ENCODE measurements around the gene GPC1.

Gene GPC1

DNA sequence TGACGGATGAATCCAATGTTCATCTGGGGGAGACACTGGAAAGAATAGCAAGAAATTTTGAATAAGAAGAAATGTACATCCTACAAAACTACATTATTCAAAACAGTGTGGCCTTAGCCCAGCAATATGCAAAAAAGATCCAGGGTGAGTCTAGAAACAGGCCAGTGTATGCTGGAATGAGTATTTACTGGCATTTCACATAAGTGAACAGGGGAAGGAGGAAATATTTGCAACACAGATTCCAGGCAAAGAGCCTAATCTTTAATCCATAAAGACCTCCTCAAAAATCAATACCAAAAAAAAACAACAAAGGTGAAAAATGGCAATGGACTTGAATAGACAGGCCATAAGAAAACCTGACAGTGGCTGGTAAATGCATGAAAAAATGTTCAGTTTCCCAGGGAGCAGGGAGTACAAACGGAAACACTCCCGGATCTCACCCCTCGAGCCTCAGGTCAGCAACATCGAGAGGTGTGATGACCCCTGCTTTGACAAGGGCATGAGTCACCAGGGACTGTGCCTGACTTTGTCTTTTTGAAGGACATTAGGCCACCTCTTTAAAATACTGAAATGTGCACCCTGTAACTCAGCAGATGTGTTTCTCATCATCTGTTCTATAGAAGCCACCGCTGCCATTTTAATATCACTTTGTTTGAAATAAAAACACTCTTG is 12.7 kb upstream of the GPC1 start:
- TF ChIP-seq, protein P1, sequence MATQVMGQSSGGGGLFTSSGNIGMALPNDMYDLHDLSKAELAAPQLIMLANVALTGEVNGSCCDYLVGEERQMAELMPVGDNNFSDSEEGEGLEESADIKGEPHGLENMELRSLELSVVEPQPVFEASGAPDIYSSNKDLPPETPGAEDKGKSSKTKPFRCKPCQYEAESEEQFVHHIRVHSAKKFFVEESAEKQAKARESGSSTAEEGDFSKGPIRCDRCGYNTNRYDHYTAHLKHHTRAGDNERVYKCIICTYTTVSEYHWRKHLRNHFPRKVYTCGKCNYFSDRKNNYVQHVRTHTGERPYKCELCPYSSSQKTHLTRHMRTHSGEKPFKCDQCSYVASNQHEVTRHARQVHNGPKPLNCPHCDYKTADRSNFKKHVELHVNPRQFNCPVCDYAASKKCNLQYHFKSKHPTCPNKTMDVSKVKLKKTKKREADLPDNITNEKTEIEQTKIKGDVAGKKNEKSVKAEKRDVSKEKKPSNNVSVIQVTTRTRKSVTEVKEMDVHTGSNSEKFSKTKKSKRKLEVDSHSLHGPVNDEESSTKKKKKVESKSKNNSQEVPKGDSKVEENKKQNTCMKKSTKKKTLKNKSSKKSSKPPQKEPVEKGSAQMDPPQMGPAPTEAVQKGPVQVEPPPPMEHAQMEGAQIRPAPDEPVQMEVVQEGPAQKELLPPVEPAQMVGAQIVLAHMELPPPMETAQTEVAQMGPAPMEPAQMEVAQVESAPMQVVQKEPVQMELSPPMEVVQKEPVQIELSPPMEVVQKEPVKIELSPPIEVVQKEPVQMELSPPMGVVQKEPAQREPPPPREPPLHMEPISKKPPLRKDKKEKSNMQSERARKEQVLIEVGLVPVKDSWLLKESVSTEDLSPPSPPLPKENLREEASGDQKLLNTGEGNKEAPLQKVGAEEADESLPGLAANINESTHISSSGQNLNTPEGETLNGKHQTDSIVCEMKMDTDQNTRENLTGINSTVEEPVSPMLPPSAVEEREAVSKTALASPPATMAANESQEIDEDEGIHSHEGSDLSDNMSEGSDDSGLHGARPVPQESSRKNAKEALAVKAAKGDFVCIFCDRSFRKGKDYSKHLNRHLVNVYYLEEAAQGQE (IDR thresholded peaks at IDR 0.05; ENCODE audit: insufficient read depth in 1 of 2, low read depth in 2 of 2, low read length in 2 of 2) = no peak
- TF ChIP-seq SIN3A (IDR thresholded peaks at IDR 0.05; ENCODE audit: borderline replicate concordance, insufficient read depth, low read length) = no peak
- no peak for TF ChIP-seq POLR2AphosphoS5 (IDR thresholded peaks at IDR 0.05; ENCODE audit: low read depth, low read length)

DNA sequence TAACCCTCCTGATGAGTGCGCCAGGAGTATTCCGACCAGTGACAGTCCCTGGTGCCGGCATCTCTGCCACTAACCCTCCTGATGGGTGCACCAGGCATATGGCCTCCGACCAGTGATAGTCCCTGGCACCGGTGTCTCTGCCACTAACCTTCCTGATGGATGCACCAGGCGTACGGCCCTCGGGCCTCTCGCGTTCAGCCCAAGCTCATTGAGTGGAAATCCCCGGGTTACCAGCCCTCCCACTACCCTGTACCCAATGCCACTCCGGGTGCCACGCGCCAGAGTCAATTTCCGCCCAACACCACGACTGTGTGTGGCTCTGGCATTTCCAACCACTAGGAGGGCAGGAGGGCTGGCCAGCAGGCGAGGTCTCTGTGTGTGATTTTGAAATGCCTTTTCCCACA is 11.7 kb upstream of the GPC1 start:
- TF ChIP-seq, protein P1 (IDR thresholded peaks at IDR 0.05; ENCODE audit: insufficient read depth in 1 of 2, low read depth in 2 of 2, low read length in 2 of 2) = no peak
- TF ChIP-seq POLR2AphosphoS5 (IDR thresholded peaks at IDR 0.05; ENCODE audit: low read depth, low read length) (no peak), FOXP2 (optimal IDR thresholded peaks at IDR 0.05; ENCODE audit: borderline replicate concordance, extremely low read depth, extremely low read length, insufficient read depth) (no peak), TAF1 (IDR thresholded peaks at IDR 0.05; ENCODE audit: borderline replicate concordance, insufficient read depth, low read length) (no peak), SIN3A (IDR thresholded peaks at IDR 0.05; ENCODE audit: borderline replicate concordance, insufficient read depth, low read length) (no peak)

DNA sequence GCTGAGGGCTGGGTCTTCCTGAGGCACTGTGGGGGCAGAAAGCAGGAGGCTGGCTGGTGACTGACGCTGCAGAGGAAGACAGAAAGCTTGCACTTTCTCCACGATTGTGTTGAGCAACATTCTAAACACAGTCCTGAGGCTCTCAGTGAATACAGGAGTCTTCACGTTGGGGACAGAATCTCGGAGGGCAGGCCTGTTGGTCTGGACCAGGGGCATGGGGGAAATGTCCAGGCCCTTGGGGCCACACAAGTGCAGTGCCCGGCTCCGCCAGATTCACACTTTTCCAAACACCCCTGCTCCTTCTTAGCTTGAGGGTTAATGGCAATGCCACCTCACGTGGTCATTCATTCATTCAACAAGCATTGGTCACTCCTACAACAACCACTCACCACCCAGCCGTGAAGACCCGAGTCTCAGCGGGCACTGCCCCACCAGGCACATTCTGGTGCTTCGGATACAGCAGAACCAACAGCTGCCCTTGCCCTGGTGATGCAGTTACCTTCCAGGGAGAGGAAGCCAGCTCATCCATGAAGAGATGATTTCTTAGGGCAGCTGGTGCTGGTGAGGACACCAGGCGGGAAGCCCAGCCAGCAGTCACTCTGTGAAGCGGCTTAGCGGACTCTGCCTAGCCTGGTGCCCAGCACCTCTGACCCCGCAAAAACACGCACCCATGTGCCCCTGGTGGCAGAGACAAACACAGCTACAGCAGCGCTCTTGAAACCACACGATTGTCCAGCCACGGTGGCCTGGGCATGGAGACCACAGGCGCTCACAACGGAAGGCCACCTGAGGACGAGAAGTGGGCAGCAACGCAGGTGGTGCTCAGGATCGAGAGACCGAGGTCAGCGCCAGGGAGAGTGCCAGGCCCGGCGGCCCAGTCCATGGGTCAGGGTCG is 10.9 kb upstream of the GPC1 start:
- TF ChIP-seq POLR2AphosphoS5 (IDR thresholded peaks at IDR 0.05; ENCODE audit: low read depth, low read length) (no peak), SIN3A (IDR thresholded peaks at IDR 0.05; ENCODE audit: borderline replicate concordance, insufficient read depth, low read length) (no peak), TAF1 (IDR thresholded peaks at IDR 0.05; ENCODE audit: borderline replicate concordance, insufficient read depth, low read length) (no peak), FOXP2 (optimal IDR thresholded peaks at IDR 0.05; ENCODE audit: borderline replicate concordance, extremely low read depth, extremely low read length, insufficient read depth) (no peak)
- TF ChIP-seq, protein P1 (IDR thresholded peaks at IDR 0.05; ENCODE audit: insufficient read depth in 1 of 2, low read depth in 2 of 2, low read length in 2 of 2) = no peak

DNA sequence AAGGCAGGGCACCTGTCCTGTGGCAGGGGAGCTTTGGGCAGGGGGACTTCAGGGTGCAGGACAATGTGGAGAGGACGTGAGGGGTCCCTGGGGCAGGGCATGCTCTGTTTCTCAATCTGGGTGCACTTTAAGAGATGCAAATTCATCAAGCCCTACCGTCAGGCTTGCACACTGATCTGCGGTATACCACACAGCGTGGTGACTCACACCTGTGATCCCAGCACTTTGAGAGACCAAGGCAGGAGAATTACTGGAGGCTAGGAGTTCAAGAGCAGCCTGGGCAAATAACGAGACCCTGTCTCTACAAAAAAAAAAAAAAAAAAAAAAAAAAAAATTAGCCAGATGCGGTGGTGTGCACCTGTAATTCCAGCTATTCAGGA is 10.2 kb upstream of the GPC1 start:
- TF ChIP-seq, protein P1 (IDR thresholded peaks at IDR 0.05; ENCODE audit: insufficient read depth in 1 of 2, low read depth in 2 of 2, low read length in 2 of 2) = no peak
- TF ChIP-seq SIN3A (IDR thresholded peaks at IDR 0.05; ENCODE audit: borderline replicate concordance, insufficient read depth, low read length) = no peak
- no peak for TF ChIP-seq FOXP2 (optimal IDR thresholded peaks at IDR 0.05; ENCODE audit: borderline replicate concordance, extremely low read depth, extremely low read length, insufficient read depth)

Data from PFSK-1 (cell line).